Measurements from ENCODE around the gene PIK3R6. TPM values are rescaled to one million over a fixed set of nuclear protein-coding genes. Genes with fewer than 3 reads are reported as not detected.

Gene PIK3R6
- total RNA-seq, 3 donors from 2014 or later: 0.32 to 1.9 (median 1.7) TPM

DNA sequence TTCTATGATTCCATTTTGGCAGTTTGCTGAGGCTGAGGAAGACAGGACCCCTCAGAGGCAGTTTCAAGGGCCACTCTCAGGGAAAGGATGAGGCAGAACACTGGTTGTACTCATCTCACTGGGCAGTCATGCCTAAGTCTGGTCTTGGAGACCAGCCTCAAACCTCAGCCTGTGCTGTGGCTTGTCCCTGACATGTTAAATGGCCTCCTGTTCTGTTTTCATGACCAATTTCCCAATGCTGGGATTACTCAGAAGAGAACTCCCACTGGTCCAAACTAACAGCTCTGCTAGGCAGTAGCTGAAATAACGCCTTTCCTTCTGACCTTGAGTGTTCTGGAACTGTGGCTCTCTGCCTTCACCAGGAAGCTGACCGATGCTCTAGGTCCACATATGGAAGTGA lies 100.7 kb downstream of the PIK3R6 start:
- Histone ChIP-seq H3K9me3 (no peaks in the 10 kb centered on the region), H3K4me1 (ENCODE audit: low read depth) (no peaks in the 10 kb centered on the region), H3K36me3 (ENCODE audit: low read depth) (no peaks in the 10 kb centered on the region), H3K4me3 (no peak overlapping the region)
- intact Hi-C loops (cut with DNase I, micrococcal nuclease): no loop called here
- TF ChIP-seq, protein P1, sequence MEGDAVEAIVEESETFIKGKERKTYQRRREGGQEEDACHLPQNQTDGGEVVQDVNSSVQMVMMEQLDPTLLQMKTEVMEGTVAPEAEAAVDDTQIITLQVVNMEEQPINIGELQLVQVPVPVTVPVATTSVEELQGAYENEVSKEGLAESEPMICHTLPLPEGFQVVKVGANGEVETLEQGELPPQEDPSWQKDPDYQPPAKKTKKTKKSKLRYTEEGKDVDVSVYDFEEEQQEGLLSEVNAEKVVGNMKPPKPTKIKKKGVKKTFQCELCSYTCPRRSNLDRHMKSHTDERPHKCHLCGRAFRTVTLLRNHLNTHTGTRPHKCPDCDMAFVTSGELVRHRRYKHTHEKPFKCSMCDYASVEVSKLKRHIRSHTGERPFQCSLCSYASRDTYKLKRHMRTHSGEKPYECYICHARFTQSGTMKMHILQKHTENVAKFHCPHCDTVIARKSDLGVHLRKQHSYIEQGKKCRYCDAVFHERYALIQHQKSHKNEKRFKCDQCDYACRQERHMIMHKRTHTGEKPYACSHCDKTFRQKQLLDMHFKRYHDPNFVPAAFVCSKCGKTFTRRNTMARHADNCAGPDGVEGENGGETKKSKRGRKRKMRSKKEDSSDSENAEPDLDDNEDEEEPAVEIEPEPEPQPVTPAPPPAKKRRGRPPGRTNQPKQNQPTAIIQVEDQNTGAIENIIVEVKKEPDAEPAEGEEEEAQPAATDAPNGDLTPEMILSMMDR (IDR thresholded peaks at IDR 0.05): no peak
- no peak for ATAC-seq
- no peak for DNase-seq

DNA sequence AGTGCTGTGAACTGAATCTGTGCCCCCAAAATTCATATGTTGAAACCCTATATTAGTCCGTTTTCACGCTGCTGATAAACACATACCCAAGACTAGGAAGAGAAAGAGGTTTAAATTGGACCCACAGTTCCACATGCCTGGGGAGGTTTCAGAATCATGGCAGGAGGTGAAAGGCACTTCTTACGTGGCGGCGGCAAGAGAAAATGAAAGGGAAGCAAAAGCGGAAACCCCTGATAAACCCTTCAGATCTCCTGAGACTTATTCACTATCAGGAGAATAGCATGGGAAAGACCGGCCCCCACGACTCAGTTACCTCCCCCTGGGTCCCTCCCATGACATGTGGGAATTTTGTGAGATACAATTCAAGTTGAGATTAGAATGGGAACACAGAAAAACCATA lies 105.5 kb downstream of the PIK3R6 start:
- DNase-seq (no peak), ATAC-seq (no peak)
- H3K9me3 ChIP-seq: no peaks in the 10 kb centered on the region
- H3K4me1 ChIP-seq (ENCODE audit: low read depth): no peaks in the 10 kb centered on the region
- TF ChIP-seq, protein P1 (IDR thresholded peaks at IDR 0.05): no peak
- H3K36me3 ChIP-seq (ENCODE audit: low read depth): no peaks in the 10 kb centered on the region
- intact Hi-C loops (cut with DNase I, micrococcal nuclease): no loop called here
- no peak overlapping the region for H3K4me3 ChIP-seq

DNA sequence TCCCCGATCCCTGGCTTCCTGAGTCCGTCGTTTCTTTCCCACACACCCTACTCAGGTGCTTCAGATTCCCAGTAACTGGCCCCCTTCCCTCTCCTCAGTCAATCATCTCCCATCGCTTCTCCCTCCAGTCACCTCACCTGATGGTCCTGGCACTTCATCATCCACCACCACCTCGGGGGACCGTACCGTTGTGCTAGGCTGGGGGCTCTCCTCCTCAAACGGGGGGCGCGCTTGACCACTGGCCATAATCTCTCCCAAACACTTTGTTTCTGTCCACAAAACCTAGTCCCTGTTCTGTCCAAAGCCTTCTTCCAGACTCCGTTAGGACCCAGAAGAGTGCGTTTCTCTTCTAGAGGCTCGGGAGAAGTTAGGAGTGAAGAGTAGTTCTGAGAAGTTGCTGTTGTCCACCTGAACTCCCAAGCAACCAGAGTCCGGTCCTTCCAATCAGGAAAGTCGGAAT lies 109.3 kb downstream of the PIK3R6 start, which contains the start of gene SPDYE4:
Gene SPDYE4, minus strand, starts transcription at position 410 of the 460 bp plus-strand sequence. Its CDS starts 164 bp downstream, at position 246.
- Histone ChIP-seq H3K36me3 (ENCODE audit: low read depth) (no peaks in the 10 kb centered on the region), H3K4me1 (ENCODE audit: low read depth) (no peaks in the 10 kb centered on the region), H3K9me3 (no peaks in the 10 kb centered on the region), H3K4me3 (no peak within 1 kb of the TSS)
- DNase-seq: no peak
- intact Hi-C loops (cut with DNase I, micrococcal nuclease): no loop called here
- TF ChIP-seq, protein P1 (IDR thresholded peaks at IDR 0.05): no peak
- ATAC-seq: no peak

- no peaks in the 10 kb centered on the region for H3K36me3 ChIP-seq (ENCODE audit: low read depth)
- TF ChIP-seq, protein P1 (IDR thresholded peaks at IDR 0.05): no peak
- H3K9me3 ChIP-seq: no peaks in the 10 kb centered on the region
- no peak for DNase-seq
- no peaks in the 10 kb centered on the region for H3K4me1 ChIP-seq (ENCODE audit: low read depth)
- H3K4me3 ChIP-seq: no peak overlapping the region
- no peak for ATAC-seq
- intact Hi-C loops (cut with DNase I, micrococcal nuclease): no loop called here
Measured at GRCh38 chr17:8757189-8757588, 110.3 kb downstream of the PIK3R6 start.

DNA sequence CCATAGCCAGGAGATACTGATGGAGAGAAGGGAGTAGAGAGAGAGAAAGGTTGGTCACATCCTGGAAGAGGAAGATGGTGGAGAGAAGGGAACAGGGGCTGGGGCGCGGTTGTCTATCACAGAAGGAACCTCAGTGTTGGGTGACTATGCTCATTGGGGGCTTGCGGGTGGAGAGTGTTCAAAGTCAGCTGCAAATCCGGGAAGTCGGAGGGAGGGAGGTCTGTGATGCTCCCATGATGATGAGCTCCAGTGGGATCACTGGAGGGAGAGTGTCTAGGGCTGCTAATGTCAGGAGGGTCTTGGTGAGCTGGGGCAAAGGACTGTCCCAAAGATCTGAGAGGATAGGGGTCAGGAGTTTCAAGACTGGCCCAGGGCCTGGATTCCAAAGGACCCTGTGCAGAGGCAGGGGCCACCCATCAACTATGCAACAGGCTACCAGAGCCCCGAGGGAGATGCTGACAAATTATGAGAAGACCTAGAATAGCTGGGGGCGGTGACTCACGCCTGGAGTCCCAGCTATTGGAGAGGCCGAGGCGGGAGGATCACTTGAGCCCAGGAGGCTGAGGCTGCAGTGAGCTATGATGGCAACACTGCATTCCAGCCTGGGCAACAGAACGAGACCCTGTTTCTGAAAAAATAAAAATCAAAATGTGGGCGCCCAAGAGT lies 111.8 kb downstream of the PIK3R6 start:
- Histone ChIP-seq H3K36me3 (ENCODE audit: low read depth) (no peaks in the 10 kb centered on the region), H3K4me1 (ENCODE audit: low read depth) (no peaks in the 10 kb centered on the region), H3K9me3 (no peaks in the 10 kb centered on the region), H3K4me3 (no peak overlapping the region)
- DNase-seq: no peak
- TF ChIP-seq, protein P1 (IDR thresholded peaks at IDR 0.05): no peak
- no peak for ATAC-seq
- intact Hi-C loops (cut with DNase I, micrococcal nuclease): no loop called here

Measured in mucosa of descending colon (tissue), 3 donors.